GM21381 (cell line): ENCODE data around the gene EIF3D.

Experiments used
- ATAC-seq: cut with Tn5 transposase; IDR thresholded peaks from one replicate; pipeline ENCODE4 v1.9.1; 2021; ENCODE audit warnings: mild to moderate bottlenecking, moderate library complexity; ENCODE audit not compliant: unreplicated experiment

The EIF3D gene

GRCh38 chr22:36467946-36468345 is 61.0 kb downstream of the EIF3D start:
- ATAC-seq, result no peak

- no peak for ATAC-seq
Observed at GRCh38 chr22:36467042-36467810, 61.7 kb downstream of the EIF3D start.

- ATAC-seq, result no peak
Observed at GRCh38 chr22:36466258-36466657, 62.7 kb downstream of the EIF3D start.

- no peak for ATAC-seq
Observed at GRCh38 chr22:36465232-36466021, 63.5 kb downstream of the EIF3D start.

- ATAC-seq, result no peak
Observed at GRCh38 chr22:36464715-36465231, 64.2 kb downstream of the EIF3D start.

GRCh38 chr22:36463783-36464184 is 65.2 kb downstream of the EIF3D start:
- ATAC-seq, result no peak

GRCh38 chr22:36461665-36462649 is 67.0 kb downstream of the EIF3D start:
- no peak for ATAC-seq
